Ovary (tissue), 9 donors: ENCODE measurements around the gene KRT83. TPM values are rescaled to one million over a fixed set of nuclear protein-coding genes. Genes with fewer than 3 reads are reported as not detected.

Source experiments
- DNase-seq, 5 donors: peaks; one replicate each; pipeline ENCODE4 v3.0.0-alpha.2; 2019 to 2020
- H3K27ac ChIP-seq, 2 donors: fragments of 200-600 bp; one replicate each; pipeline versions ENCODE4 v1.5.1 to v1.8.0; 2019 to 2022
- H3K27me3 ChIP-seq: fragments of 200-600 bp; one replicate; pipeline ENCODE4 v1.8.0; 2022
- H3K36me3 ChIP-seq: fragments of 200-600 bp; sonication (generic); one replicate; pipeline ENCODE4 v1.5.1; 2019
- H3K4me1 ChIP-seq: one replicate; pipeline ENCODE4 v1.8.1; 2013; ENCODE audit warnings: mild to moderate bottlenecking, moderate library complexity; ENCODE audit not compliant: insufficient read depth
- H3K4me3 ChIP-seq: fragments of 200-600 bp; sonication (generic); one replicate; pipeline ENCODE4 v1.5.1; 2017
- H3K9me3 ChIP-seq, 2 donors: fragments of 200-600 bp in 1 of 2; sonication (generic) in 1 of 2; one replicate each; pipeline versions ENCODE4 v1.5.1 to v1.8.1; 2013 to 2019; ENCODE audit warnings: mild to moderate bottlenecking in 1 of 2, moderate library complexity in 1 of 2
- CTCF ChIP-seq, 3 donors: fragments of 450-650 bp in 2 of 3; fragments of 200-600 bp in 1 of 3; IDR thresholded peaks; one replicate each; pipeline versions ENCODE4 v1.5.1 to v1.8.0; 2016 to 2022; ENCODE audit warnings: antibody characterized with exemption in 3 of 3, mild to moderate bottlenecking in 1 of 3
- EP300 ChIP-seq: sonication (generic); formaldehyde crosslinking; IDR thresholded peaks from one replicate; pipeline ENCODE4 v1.6.1; 2017; ENCODE audit warnings: antibody characterized with exemption
- POLR2A ChIP-seq: fragments of 450-650 bp; IDR thresholded peaks from one replicate; pipeline ENCODE4 v1.6.1; 2017; ENCODE audit warnings: antibody characterized with exemption, mild to moderate bottlenecking, moderate library complexity
- WGBS, 3 donors: extraction: QIAGEN DNeasy Blood & Tissue Kit in 1 of 3; methylation state at CpG; one replicate each; pipeline versions ENCODE4 v1.1.5 to v1.1.7; 2013 to 2017; 5-methylcytosine and 5-hydroxymethylcytosine counted together
- intact Hi-C, 4 donors: fragments of 100-400 bp; cut with DNase I; formaldehyde crosslinking; loops; one replicate each; pipeline versions ENCODE4 v1.11.0 to v1.15.1; 2022 to 2023
- polyA plus RNA-seq, 2 donors: library from polyadenylated mRNA; stranded (reverse); fragments of 200-250 nt in 1 of 2; fragments of 350-450 nt in 1 of 2; fragmentation: Illumina TruSeq in 1 of 2; extraction: RNeasy Lipid Tissue Mini Kit (QIAGEN cat#74804) in 1 of 2; gene quantifications; one replicate each; pipeline ENCODE4 v1.2.3, GENCODE V29; 2013 to 2014
- total RNA-seq, 7 donors: library from RNA; depleted of rRNA in 2 of 7; stranded (reverse); fragments of >200 nt in 2 of 7; fragmentation: NEBNext Ultra II Directional in 3 of 7; extraction: Animal tissue kit (Norgen Biotek cat#: 25700) in 3 of 7; gene quantifications; one replicate each; pipeline versions ENCODE4 v1.1.0 to v1.2.4, GENCODE V29; 2016 to 2023
- donor health status: DM: no; HTN: no; CAD: no; lungs with moderate emphysema.
- donor health status: DM: no; HTN: no; CAD: no.
- donor health status: Bipolar disorder and iron deficiency.
- donor health status: DM: yes; HTN: yes; CAD: no.
- donor health status: DM: no; HTN: no; CAD: no.
- donor health status: DM: yes; HTN: yes; CAD: no.

Gene KRT83
- total and polyA plus RNA-seq, 9 donors, result not detected

GRCh38 chr12:52363111-52363679 lies 42.0 kb upstream of the KRT83 start:
- WGBS, 3 donors, result 89 to 97% (median 93%) methylated on average over 12 of the region's 12 CpGs
- no peaks in the 10 kb centered on the region for H3K4me1 ChIP-seq
- DNase-seq, result no peak
- intact Hi-C loops, result loop anchor here in 1 of 4 donors (10.0 kb wide), 1 partner anchor 212 kb away; the partner anchor contains the start of gene KRT74
- no peak overlapping the region for H3K4me3 ChIP-seq
- H3K27ac ChIP-seq, result no peak overlapping the region
- no peaks in the 10 kb centered on the region for H3K9me3 ChIP-seq
- no peak for TF ChIP-seq CTCF (IDR thresholded peaks at IDR 0.05)
- TF ChIP-seq POLR2A, result no peak
- TF ChIP-seq EP300, result no peak
- H3K36me3 ChIP-seq, result no peaks in the 10 kb centered on the region
- H3K27me3 ChIP-seq, result no peaks in the 10 kb centered on the region

- no peaks in the 10 kb centered on the region for H3K9me3 ChIP-seq
- intact Hi-C loops, result loop anchor here in 1 of 4 donors (10.0 kb wide), 1 partner anchor 213 kb away; the partner anchor contains the start of gene KRT74
- H3K4me1 ChIP-seq, result no peaks in the 10 kb centered on the region
- H3K4me3 ChIP-seq, result no peak overlapping the region
- no peak overlapping the region for H3K27ac ChIP-seq
- no peak for DNase-seq
- 70 to 83% (median 77%) methylated on average over 11 of the region's 11 CpGs for WGBS, 3 donors
- no peaks in the 10 kb centered on the region for H3K27me3 ChIP-seq
- H3K36me3 ChIP-seq, result no peaks in the 10 kb centered on the region
- TF ChIP-seq CTCF (IDR thresholded peaks at IDR 0.05), result no peak
- TF ChIP-seq EP300, result no peak
- no peak for TF ChIP-seq POLR2A
Measured at GRCh38 chr12:52362118-52362726, 41.0 kb upstream of the KRT83 start.

GRCh38 chr12:52361553-52361952 lies 40.4 kb upstream of the KRT83 start:
- Histone ChIP-seq H3K27me3 (no peaks in the 10 kb centered on the region), H3K4me3 (no peak overlapping the region), H3K27ac (no peak overlapping the region), H3K36me3 (no peaks in the 10 kb centered on the region), H3K4me1 (no peaks in the 10 kb centered on the region), H3K9me3 (no peaks in the 10 kb centered on the region)
- WGBS, 3 donors, result 88 to 93% (median 92%) methylated on average over 1 of the region's 1 CpG
- TF ChIP-seq POLR2A, result no peak
- TF ChIP-seq CTCF (IDR thresholded peaks at IDR 0.05), result no peak
- no peak for TF ChIP-seq EP300
- no peak for DNase-seq
- intact Hi-C loops, result loop anchor here in 1 of 4 donors (10.0 kb wide), 1 partner anchor 213 kb away; the partner anchor contains the start of gene KRT74

- intact Hi-C loops, result loop anchor here in 1 of 4 donors (10.0 kb wide), 1 partner anchor 214 kb away; the partner anchor contains the start of gene KRT74
- WGBS, 3 donors, result 79 to 85% (median 83%) methylated on average over 13 of the region's 13 CpGs
- no peak for DNase-seq
Measured at GRCh38 chr12:52360663-52361271, 39.6 kb upstream of the KRT83 start.

More at GRCh38 chr12:52360663-52361271, 39.6 kb upstream of the KRT83 start:
- no peak for TF ChIP-seq CTCF (IDR thresholded peaks at IDR 0.05)
- TF ChIP-seq EP300, result no peak
- TF ChIP-seq POLR2A, result no peak
- H3K36me3 ChIP-seq, result no peaks in the 10 kb centered on the region
- H3K9me3 ChIP-seq, result no peaks in the 10 kb centered on the region
- no peak overlapping the region for H3K27ac ChIP-seq
- no peaks in the 10 kb centered on the region for H3K4me1 ChIP-seq
- no peaks in the 10 kb centered on the region for H3K27me3 ChIP-seq
- no peak overlapping the region for H3K4me3 ChIP-seq
